Anterior cingulate cortex (tissue), 58 donors: ENCODE data around the gene FZD8.

Experiments used
- DNase-seq, 58 donors: peaks; one replicate each; lab custom pipeline; 2025; lab: John Stamatoyannopoulos, UW

FZD8 gene

GRCh38 chr10:35643151-35644049 is 1.3 kb upstream of the FZD8 start:
- DNase-seq = peak in 55 of 58 donors; percentile 17 to 91 (median 63)

GRCh38 chr10:35642793-35643114 is 658 bp upstream of the FZD8 start:
- DNase-seq = peak in 1 of 58 donors; percentile 50

DNA sequence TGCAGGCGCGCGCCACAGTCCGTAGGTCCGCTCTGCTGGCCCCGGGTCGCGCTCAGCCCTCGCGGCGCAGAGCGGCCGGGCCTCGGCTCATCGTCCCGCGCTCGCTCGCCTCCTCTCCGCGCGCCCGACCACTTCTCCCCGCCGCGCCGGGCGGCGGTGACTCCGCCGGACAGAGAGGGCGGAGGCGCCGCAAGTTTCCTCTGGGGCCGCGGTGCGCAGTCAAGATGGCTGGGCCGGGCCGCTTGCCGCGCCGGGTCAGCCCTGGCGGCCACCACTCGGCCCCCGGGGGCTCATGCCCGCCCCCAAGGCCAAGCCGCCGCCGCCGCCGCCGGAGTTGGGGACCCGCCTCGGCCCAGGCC is 441 bp downstream of the FZD8 start:
- DNase-seq = no peak

DNA sequence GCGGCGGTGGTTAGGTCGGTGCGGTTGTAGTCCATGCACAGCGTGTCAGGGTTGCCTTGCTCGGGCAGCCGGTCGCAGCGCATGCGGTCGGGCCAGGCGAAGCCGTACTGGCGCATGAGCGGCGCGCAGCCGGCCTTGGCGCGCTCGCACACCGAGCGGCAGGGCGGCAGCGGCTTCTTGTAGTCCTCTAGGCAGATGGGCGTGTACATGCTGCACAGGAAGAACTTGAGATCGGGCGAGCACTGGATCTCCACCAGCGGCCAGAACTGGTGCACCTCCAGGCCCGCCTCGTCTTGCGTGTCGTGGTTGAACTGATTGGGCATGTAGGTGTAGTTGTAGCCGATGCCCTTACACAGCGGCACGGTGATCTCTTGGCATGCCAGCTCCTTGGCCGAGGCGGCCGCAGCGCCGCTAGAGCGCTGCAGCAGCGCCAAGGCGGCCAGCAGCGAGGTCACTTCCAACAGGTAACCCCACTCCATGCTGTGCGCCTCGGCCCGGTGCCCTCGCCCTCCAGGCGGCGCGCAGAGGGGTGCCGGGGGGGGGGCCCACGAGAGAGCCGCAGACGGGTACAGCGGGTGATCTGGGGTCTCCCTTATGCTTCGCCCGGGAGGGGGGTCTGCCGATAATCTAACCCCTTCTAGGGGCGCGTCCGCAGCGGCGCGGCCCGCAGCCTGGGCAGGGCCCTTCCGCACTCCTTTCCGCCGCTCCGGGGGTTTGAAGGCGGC is 983 bp downstream of the FZD8 start:
- peak in 42 of 58 donors; percentile 9 to 74 (median 36) for DNase-seq

GRCh38 chr10:35640474-35640873 is 1.6 kb downstream of the FZD8 start:
- peak in 42 of 58 donors; percentile 6 to 70 (median 40) for DNase-seq

DNA sequence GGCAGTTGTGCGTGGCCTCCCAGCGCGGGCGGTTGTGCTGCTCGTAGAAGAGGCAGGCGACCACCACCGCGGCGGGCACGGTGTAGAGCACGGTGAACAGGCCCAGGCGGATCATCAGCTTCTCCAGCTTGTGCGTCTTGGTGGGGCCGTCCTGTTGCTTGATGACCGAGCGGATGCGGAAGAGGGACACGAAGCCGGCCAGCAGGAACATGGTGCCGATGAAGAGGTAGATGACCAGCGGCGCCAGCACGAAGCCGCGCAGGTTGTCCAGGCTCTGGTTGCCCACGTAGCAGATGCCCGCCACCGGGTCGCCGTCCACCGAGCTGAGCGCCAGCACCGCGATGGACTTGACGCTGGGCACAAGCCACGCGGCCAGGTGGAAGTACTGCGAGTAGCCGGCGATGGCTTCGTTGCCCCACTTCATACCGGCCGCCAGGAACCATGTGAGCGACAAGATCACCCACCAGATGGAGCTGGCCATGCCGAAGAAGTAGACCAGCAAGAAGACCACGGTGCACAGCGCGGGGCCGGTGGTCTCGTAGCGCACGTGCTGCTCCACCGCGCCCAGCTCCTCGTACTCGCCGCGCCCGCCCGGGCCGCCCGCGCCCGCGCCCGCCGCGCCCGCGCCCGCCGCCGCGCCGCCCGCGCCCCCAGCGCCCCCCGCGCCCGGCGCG is 2.2 kb downstream of the FZD8 start:
- peak in 12 of 58 donors; percentile 13 to 52 (median 22) for DNase-seq

- DNase-seq = no peak
Measured at GRCh38 chr10:35639021-35639727, 2.9 kb downstream of the FZD8 start.

DNA sequence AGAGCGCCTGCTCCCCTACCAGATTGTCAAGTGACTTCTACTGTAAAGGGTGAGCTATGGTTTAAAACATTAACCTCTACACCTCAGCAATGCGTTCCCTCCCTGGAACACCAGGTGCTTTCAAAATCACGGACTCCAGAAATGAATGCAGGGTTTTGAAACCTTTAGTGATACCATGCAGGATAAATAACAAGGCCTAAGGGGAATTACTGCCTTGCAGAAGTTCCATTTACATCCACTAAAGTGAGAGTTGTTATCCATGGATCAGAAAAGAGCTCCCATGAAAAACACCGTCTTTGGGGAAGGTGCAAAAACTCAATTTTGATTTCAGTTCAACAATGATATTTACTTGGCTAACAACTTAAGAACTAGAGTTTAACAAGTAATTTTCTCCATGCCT is 4.0 kb downstream of the FZD8 start:
- no peak for DNase-seq

GRCh38 chr10:35637462-35637861 is 4.6 kb downstream of the FZD8 start:
- DNase-seq = peak in 8 of 58 donors; percentile 14 to 40 (median 24)

DNA sequence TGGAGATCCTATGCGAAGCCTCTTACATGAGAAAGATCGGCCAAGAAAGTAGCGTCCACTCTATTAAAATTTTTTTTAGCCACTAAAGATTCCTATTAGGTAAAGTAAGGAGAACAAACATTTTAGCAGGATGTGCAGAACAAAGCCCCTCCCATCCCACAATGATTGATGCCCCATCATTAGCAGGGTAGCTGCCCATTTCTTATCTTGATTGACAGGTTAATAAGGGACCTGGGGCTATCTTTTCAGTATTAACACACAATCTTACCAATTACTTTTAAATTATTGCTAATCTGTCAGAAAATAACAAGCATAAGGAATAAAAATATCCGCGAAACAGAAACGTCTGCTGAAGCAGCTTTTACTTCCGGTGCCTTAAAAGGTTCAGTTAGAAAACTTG is 5.1 kb downstream of the FZD8 start:
- no peak for DNase-seq

DNA sequence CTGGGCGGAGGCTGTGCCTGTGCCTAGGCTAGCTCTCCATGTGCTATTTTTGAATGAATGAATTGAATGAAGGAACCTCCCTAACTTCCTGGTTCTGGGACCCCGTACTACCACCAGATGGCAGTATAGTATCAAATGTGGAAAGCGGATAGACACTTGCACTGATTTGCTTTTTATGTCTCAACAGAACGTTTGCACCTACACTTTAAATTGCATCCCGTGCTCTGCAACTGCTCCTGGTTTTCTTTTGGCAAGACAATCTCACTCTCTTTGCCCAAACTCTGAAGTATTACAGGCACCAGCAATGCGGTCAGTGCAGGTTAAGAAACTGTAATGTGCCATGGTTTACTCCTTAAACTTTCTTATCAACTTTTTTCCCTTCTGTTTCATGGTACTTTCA is 6.5 kb downstream of the FZD8 start:
- peak in 29 of 58 donors; percentile 4 to 76 (median 25) for DNase-seq

DNA sequence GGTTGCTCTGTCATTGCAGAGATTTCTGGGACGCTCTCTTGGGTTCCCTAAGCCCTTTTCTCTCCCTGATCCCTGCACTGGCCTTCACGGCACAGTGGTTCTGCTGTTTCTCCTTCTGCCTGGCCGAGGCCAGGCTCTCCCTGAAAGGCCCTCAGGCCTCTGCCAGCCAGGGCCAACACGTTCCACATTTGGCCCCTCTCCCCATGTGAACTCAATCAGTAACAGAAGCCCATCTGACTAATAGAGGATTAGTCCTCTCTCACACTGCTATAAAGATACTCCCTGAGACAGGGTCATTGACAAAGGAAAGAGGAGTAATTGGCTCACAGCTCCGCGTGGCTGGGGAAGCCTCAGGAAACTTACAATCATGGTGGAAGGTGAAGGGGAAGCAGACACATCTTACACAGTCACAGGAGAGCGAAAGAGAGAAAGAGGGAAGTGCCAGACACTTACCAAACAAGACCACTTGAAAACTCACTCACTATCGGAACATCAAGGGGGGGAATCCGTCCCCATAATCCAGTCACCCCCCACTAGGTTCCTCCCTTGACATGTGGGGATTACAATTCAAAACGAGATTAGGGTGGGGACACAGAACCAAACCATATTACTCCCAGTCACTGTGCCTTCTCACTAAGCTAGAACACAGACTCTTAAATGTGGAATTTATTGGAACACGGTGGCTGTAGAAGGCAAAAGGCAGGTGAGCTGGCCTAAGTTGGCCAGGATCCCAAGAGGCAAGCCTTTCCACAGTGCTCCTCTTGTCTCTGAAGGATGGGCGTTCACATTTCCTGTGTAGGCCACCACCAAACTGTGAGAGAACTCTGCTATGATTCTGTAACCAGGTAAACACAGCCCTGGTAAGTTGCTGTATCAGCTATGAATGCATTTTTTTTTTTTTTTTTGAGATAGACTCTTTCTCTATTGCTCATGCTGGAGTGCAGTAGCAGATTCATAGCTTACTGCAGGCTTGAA is 8.8 kb downstream of the FZD8 start:
- DNase-seq = peak in 2 of 58 donors; percentile 4 to 7

- no peak for DNase-seq
Measured at GRCh38 chr10:35632027-35632426, 10.1 kb downstream of the FZD8 start.

DNA sequence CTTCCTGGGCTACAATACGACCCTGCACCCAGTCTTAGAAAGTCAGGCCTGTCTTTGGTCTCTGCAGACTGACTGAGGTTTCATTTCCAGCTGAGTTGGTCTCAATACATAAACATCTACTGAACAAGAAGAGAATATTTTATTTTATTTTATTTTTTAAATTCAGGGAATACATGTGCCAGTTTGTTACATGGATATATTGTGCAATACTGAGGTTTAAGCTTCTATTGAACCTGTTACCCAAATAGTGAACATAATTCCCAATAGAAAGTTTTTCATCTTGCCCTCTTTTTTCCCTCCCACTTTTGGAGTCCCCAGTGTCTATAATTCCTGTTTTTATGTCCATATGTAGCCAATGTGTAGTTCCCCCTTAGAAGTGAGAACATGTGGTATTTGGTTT is 10.7 kb downstream of the FZD8 start:
- DNase-seq = no peak

- DNase-seq = no peak
Measured at GRCh38 chr10:35626971-35627507, 15.1 kb downstream of the FZD8 start.

- no peak for DNase-seq
Measured at GRCh38 chr10:35614312-35614711, 27.8 kb downstream of the FZD8 start.

DNA sequence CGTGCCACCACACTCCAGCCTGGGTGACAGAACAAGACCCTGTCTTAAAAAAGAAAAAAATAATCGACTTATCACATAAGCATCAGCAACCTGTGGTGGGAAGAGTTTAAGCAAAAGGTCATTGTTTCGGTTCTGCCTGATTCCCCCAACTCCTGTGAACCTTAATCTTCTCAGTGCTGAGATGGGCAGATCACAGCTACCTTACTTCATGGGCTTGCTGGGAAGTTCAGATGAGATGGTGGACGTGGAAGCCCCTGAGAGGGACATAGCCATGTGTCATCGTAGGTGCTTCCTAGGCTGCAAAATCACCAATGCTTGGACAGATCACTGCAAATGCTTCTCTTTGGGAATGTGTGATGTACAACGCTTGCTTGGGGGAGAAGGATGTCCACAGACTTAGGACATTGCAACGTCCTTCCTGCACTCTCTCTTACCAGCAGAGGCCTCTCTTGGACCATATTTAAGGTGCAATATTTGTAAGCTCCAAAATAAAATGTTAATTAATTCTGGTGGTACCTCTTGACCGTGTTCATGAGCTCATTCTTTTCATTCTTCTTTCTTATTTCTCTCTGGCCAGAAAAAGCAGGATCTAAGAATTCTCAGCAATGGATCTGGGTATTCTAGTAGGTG is 28.4 kb downstream of the FZD8 start:
- DNase-seq = no peak

DNA sequence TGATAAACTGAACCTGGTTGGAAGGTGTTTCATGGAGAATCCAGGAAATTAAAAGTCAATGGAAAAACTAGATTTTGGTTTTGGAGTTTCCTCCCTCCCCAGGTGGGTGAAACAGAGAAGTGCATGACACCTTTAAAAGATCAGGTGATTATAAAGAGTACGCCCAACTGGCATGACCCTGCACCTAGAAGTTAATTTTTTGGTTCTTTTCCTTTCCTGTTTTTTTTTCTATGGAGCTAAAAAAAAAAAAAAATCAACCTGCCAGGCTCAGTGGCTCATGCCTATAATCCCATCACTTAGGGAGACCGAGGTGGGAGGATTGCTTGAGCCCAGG is 29.0 kb downstream of the FZD8 start:
- DNase-seq = no peak
